GM12878 (cell line): ENCODE results near the gene DNAH8. TPM values are rescaled to one million over a fixed set of nuclear protein-coding genes. Genes with fewer than 3 reads are reported as not detected.

Experiments used
- ATAC-seq: fragments of 200-7000 bp; cut with Tn5 transposase; 3 replicates; pipeline ENCODE4 v1.9.1; 2020; ENCODE audit warnings: mild to moderate bottlenecking, moderate library complexity
- BruUV-seq: library from RNA; stranded (reverse); fragments of 400-500 nt; replicated peaks from 2 replicates; lab custom pipeline; 2021; lab: Mats Ljungman, UMichigan
- CTCF ChIA-PET: fragments of 300-600 bp; sonication (Branson Sonifier 250); formaldehyde crosslinking; extraction: SDS; loops from one replicate; lab custom pipeline; 2021; ENCODE audit warnings: inconsistent platforms; lab: Yijun Ruan, JAX
- POLR2A ChIA-PET: fragments of 350-600 bp; formaldehyde crosslinking; extraction: SDS; loops from one replicate; lab custom pipeline; 2021; ENCODE audit warnings: inconsistent platforms; lab: Charles Lee
- RAD21 ChIA-PET: fragments of 300-600 bp; sonication (Branson Sonifier 250); formaldehyde crosslinking; loops from one replicate; lab custom pipeline; 2023; ENCODE audit warnings: antibody characterized with exemption; ENCODE audit not compliant: unreplicated experiment; lab: Charles Lee
- SMC1A ChIA-PET: fragments of 300-600 bp; sonication (Branson Sonifier 250); formaldehyde crosslinking; loops from one replicate; lab custom pipeline; 2023; ENCODE audit not compliant: unreplicated experiment, uncharacterized antibody; lab: Charles Lee
- DNase-seq: peaks from one replicate; pipeline ENCODE4 v3.0.0-alpha.2; 2011; ENCODE audit warnings: low read depth, low spot score
- FAIRE-seq: peaks from 3 replicates; lab custom pipeline; 2011; peaks lifted over from hg19 to GRCh38; lab: Jason Lieb, UNC
- H2AFZ ChIP-seq: 2 replicates; pipeline ENCODE4 v1.6.0; 2011; ENCODE audit warnings: low read depth, low read length, control low read depth; ENCODE audit not compliant: control insufficient read depth
- H3K27ac ChIP-seq: 2 replicates; pipeline ENCODE4 v1.5.1; 2011; ENCODE audit warnings: control low read depth; ENCODE audit not compliant: control insufficient read depth, insufficient read depth
- H3K27me3 ChIP-seq, 2 experiments: replicated peaks in 1 of 2; 2 replicates each; pipeline versions ENCODE4 v1.6.0 to v1.6.1; 2011; ENCODE audit warnings: low read length in 1 of 2; ENCODE audit not compliant: control insufficient read depth in 2 of 2, insufficient read depth in 2 of 2
- H3K36me3 ChIP-seq, 2 experiments: 2 replicates each; pipeline ENCODE4 v1.5.1; 2011; ENCODE audit warnings: low read length in 1 of 2; ENCODE audit not compliant: control insufficient read depth in 2 of 2, insufficient read depth in 2 of 2
- H3K4me1 ChIP-seq: 2 replicates; pipeline ENCODE4 v1.6.1; 2011; ENCODE audit warnings: mild to moderate bottlenecking, low read length, moderate library complexity, mixed read lengths; ENCODE audit not compliant: control insufficient read depth, insufficient read depth
- H3K4me2 ChIP-seq: 2 replicates; pipeline ENCODE4 v1.6.0; 2011; ENCODE audit warnings: control low read depth; ENCODE audit not compliant: control insufficient read depth, insufficient read depth
- H3K4me3 ChIP-seq: fragments of 200-600 bp; sonication (generic); 2 replicates; pipeline ENCODE4 v1.5.1; 2016
- H3K79me2 ChIP-seq: 2 replicates; pipeline ENCODE4 v1.6.0; 2011; ENCODE audit warnings: low read length; ENCODE audit not compliant: control insufficient read depth, insufficient read depth
- H3K9ac ChIP-seq: 2 replicates; pipeline ENCODE4 v1.8.0; 2011; ENCODE audit warnings: low read length, control low read depth, mixed read lengths; ENCODE audit not compliant: control insufficient read depth, insufficient read depth
- H3K9me3 ChIP-seq: replicated peaks from 3 replicates; pipeline ENCODE4 v1.5.1; 2011; ENCODE audit warnings: mild to moderate bottlenecking, low read length; ENCODE audit not compliant: control insufficient read depth, insufficient read depth
- H4K20me1 ChIP-seq: 2 replicates; pipeline ENCODE4 v1.6.0; 2011; ENCODE audit not compliant: control insufficient read depth, insufficient read depth
- CBX3 ChIP-seq: fragments of 200-600 bp; sonication (generic); IDR thresholded peaks from 2 replicates; pipeline ENCODE4 v1.6.1; 2016; ENCODE audit warnings: low read depth, borderline replicate concordance
- CHD2 ChIP-seq: IDR thresholded peaks from 2 replicates; pipeline ENCODE4 v1.6.1; 2011; ENCODE audit warnings: low read depth, low read length, improper control_type of control experiment, borderline replicate concordance
- EGR1 ChIP-seq, 2 experiments: IDR thresholded peaks; 1 replicate in 1 of 2; 2 replicates in 1 of 2; pipeline ENCODE4 v1.6.1; 2011 to 2012; ENCODE audit warnings: low read depth in 2 of 2, low read length in 2 of 2, borderline replicate concordance in 1 of 2, mild to moderate bottlenecking in 1 of 2, moderate library complexity in 1 of 2
- FOS ChIP-seq: IDR thresholded peaks from 3 replicates; pipeline ENCODE4 v1.6.1; 2011; ENCODE audit warnings: borderline replicate concordance; ENCODE audit not compliant: insufficient read length; ENCODE audit errors: extremely low read depth
- FOXK2 ChIP-seq: fragments of 450-650 bp; IDR thresholded peaks from 2 replicates; pipeline ENCODE4 v1.6.1; 2017; ENCODE audit warnings: mild to moderate bottlenecking, moderate library complexity
- FOXM1 ChIP-seq: IDR thresholded peaks from 2 replicates; pipeline ENCODE4 v1.6.1; 2012; ENCODE audit warnings: low read depth, mild to moderate bottlenecking, inconsistent platforms, low read length, moderate library complexity
- HCFC1 ChIP-seq: fragments of 150-350 bp; IDR thresholded peaks from 2 replicates; pipeline ENCODE4 v1.6.1; 2014; ENCODE audit warnings: low read length
- MAX ChIP-seq: IDR thresholded peaks from 2 replicates; pipeline ENCODE4 v1.6.1; 2012; ENCODE audit warnings: low read depth, low read length, improper control_type of control experiment
- MEF2B ChIP-seq: fragments of 450-650 bp; IDR thresholded peaks from 2 replicates; pipeline ENCODE4 v1.6.1; 2018; ENCODE audit warnings: mild to moderate bottlenecking, moderate library complexity; ENCODE audit not compliant: partially characterized antibody, poor library complexity, severe bottlenecking
- MTA3 ChIP-seq: IDR thresholded peaks from 2 replicates; pipeline ENCODE4 v1.6.1; 2012; ENCODE audit warnings: low read length, inconsistent platforms, borderline replicate concordance
- MYB ChIP-seq: fragments of 150-350 bp; IDR thresholded peaks from 2 replicates; pipeline ENCODE4 v1.6.1; 2014; ENCODE audit warnings: mild to moderate bottlenecking, low read depth, low read length, borderline replicate concordance
- MYC ChIP-seq: IDR thresholded peaks from 2 replicates; pipeline ENCODE4 v1.6.1; 2011; ENCODE audit warnings: mild to moderate bottlenecking, low read length, moderate library complexity, inconsistent platforms; ENCODE audit not compliant: insufficient read depth, insufficient replicate concordance, insufficient read length, severe bottlenecking
- NFYB ChIP-seq: IDR thresholded peaks from 2 replicates; pipeline ENCODE4 v1.6.1; 2011; ENCODE audit warnings: low read depth, mild to moderate bottlenecking, low read length, improper control_type of control experiment, moderate library complexity; ENCODE audit not compliant: insufficient read depth
- NR2F1 ChIP-seq: fragments of 450-650 bp; conservative IDR thresholded peaks from 2 replicates; pipeline ENCODE4 v1.6.1; 2017; ENCODE audit warnings: mild to moderate bottlenecking
- SIX5 ChIP-seq: IDR thresholded peaks from 2 replicates; pipeline ENCODE4 v1.6.1; 2011; ENCODE audit warnings: mild to moderate bottlenecking, low read depth, low read length, moderate library complexity; ENCODE audit not compliant: severe bottlenecking
- SMAD5 ChIP-seq: IDR thresholded peaks from 2 replicates; pipeline ENCODE4 v1.6.1; 2016; ENCODE audit warnings: antibody characterized with exemption, low read depth
- SMARCA5 ChIP-seq: fragments of 450-650 bp; IDR thresholded peaks from 2 replicates; pipeline ENCODE4 v1.6.1; 2017; ENCODE audit warnings: mild to moderate bottlenecking
- SREBF1 ChIP-seq: IDR thresholded peaks from 2 replicates; pipeline ENCODE4 v1.6.1; 2012; ENCODE audit warnings: mild to moderate bottlenecking, low read length
- SUPT20H ChIP-seq: IDR thresholded peaks from 2 replicates; pipeline ENCODE4 v1.6.1; 2011; ENCODE audit warnings: low read depth, mild to moderate bottlenecking, low read length, moderate library complexity, borderline replicate concordance; ENCODE audit not compliant: control insufficient read depth
- WGBS: methylation state at CpG from one replicate; pipeline ENCODE4 v1.1.6; 2016; ENCODE audit warnings: low lambda C conversion rate; ENCODE audit not compliant: insufficient replicate concordance, insufficient coverage; ENCODE audit errors: missing lambda C conversion rate; 5-methylcytosine and 5-hydroxymethylcytosine counted together
- in situ Hi-C: fragments of 300-500 bp; cut with MboI; formaldehyde crosslinking; loops from 9 replicates; pipeline ENCODE4 v1.14.3; 2018; ENCODE audit warnings: mixed read lengths
- intact Hi-C: fragments of 100-400 bp; cut with micrococcal nuclease; formaldehyde crosslinking; loops from one replicate; pipeline ENCODE4 v1.14.2; 2022; ENCODE audit not compliant: unreplicated experiment
- polyA plus RNA-seq, 11 experiments: library from polyadenylated mRNA; depleted of rRNA in 4 of 11; unstranded in 6 of 11; stranded (reverse) in 5 of 11; fragments of >200 nt; fragmentation: Nextera tagmentation in 4 of 11; fragmentation: Illumina TruSeq in 1 of 11; extraction: Ambion mirVana in 4 of 11; extraction: Trizol in 1 of 11; gene quantifications; 1 replicate in 1 of 11; 2 replicates in 10 of 11; pipeline versions ENCODE4 v1.2.1 to v1.2.3, GENCODE V29; 2011 to 2016; ENCODE audit warnings: inconsistent platforms in 2 of 11, missing spikeins in 2 of 11, low read depth in 1 of 11
- total RNA-seq, 4 experiments: library from RNA; depleted of rRNA in 3 of 4; stranded (reverse); fragments of >200 nt in 3 of 4; fragmentation: Illumina TruSeq in 1 of 4; extraction: Trizol in 1 of 4; gene quantifications; 2 replicates each; pipeline versions ENCODE4 v1.2.1 to v1.2.3, GENCODE V29; 2013 to 2021
- TF ChIP-seq, protein P1 (sequence below): fragments of 450-650 bp; IDR thresholded peaks from 2 replicates; pipeline ENCODE4 v1.6.1; 2017; ENCODE audit warnings: mild to moderate bottlenecking, low read depth, inconsistent platforms; ENCODE audit not compliant: poor library complexity, severe bottlenecking

Gene DNAH8
- total and polyA plus RNA-seq, 10 of the 15 experiments (the other 5 are each of a cell fraction or from before 2014, with no cell fraction given) = 0.02 to 0.34 (median 0.10) TPM; not detected in 3

DNA sequence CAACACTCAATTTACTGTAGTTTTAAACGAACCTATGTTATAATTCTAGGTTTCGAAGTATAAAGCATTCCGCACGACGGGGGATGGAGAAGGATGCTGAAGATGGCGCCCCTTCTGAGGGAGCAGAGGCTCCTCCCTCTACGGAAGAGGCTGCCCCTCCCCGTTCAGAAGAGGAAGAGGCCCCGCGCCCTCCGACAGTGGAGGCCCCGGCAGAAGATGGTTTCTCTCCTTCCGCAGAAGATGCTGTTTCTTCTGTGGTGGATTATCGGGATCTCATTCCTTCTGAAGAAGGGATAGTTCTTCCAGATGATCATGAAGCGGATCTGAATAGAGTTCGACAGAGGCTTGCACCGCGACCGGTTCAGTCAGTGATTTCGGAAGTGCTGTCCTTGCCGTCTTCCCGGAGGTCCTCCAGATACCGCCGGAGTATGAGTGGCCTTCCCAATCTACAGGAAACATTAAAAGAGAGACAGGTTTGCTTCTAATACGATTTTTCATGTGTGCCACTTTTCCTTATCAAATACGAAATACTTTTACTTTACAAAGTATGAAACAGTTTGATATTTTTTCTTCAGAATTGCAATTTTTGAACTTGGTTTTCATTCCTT, 7.7 kb downstream of the DNAH8 start:
- Histone ChIP-seq H3K4me1 (peaks cover 7% of the 10 kb centered on the region; the same call in 1 of the 2 replicates), H3K36me3 (no peaks in the 10 kb centered on the region), H4K20me1 (no peaks in the 10 kb centered on the region), H3K4me2 (no peak overlapping the region), H3K9ac (no peak overlapping the region), H3K27ac (no peak overlapping the region), H2AFZ (no peak overlapping the region), H3K79me2 (no peaks in the 10 kb centered on the region)
- ChIA-PET CTCF (no interaction called here), RAD21 (no interaction called here), POLR2A (no interaction called here)
- in situ Hi-C loops (no loop called here), intact Hi-C loops (no loop called here)
- ATAC-seq = no peak
- no TSS peak for BruUV-seq
- no peak for TF ChIP-seq SREBF1
- TF ChIP-seq FOXM1 = no peak
- TF ChIP-seq MAX = no peak
- TF ChIP-seq CBX3 = no peak
- TF ChIP-seq FOS = no peak
- no peak for TF ChIP-seq SUPT20H
- TF ChIP-seq NR2F1 = no peak
- TF ChIP-seq MEF2B = no peak
- TF ChIP-seq CHD2 = no peak
- TF ChIP-seq FOXK2 = no peak
- no peak for TF ChIP-seq SIX5
- TF ChIP-seq SMARCA5 = no peak
- TF ChIP-seq MYC = no peak
- TF ChIP-seq NFYB = no peak
- TF ChIP-seq, protein P1, sequence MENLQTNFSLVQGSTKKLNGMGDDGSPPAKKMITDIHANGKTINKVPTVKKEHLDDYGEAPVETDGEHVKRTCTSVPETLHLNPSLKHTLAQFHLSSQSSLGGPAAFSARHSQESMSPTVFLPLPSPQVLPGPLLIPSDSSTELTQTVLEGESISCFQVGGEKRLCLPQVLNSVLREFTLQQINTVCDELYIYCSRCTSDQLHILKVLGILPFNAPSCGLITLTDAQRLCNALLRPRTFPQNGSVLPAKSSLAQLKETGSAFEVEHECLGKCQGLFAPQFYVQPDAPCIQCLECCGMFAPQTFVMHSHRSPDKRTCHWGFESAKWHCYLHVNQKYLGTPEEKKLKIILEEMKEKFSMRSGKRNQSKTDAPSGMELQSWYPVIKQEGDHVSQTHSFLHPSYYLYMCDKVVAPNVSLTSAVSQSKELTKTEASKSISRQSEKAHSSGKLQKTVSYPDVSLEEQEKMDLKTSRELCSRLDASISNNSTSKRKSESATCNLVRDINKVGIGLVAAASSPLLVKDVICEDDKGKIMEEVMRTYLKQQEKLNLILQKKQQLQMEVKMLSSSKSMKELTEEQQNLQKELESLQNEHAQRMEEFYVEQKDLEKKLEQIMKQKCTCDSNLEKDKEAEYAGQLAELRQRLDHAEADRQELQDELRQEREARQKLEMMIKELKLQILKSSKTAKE = no peak
- no peak for TF ChIP-seq HCFC1
- no peak for TF ChIP-seq MTA3
- no peak for TF ChIP-seq MYB
- TF ChIP-seq EGR1 (IDR thresholded peaks at IDR 0.05; ENCODE audit: borderline replicate concordance in 1 of 2, low read depth in 2 of 2, low read length in 2 of 2) = no peak
- TF ChIP-seq SMAD5 = no peak
- TF ChIP-seq, all 136 proteins: peak for 0
- no peak for DNase-seq
- SMC1A ChIA-PET = no interaction called here
- Histone ChIP-seq H3K27me3 (no peaks in the 10 kb centered on the region), H3K9me3 (no peaks in the 10 kb centered on the region; the same call in 2 of the 3 replicates), H3K4me3 (no peak overlapping the region)
- 82% methylated on average over 26 of the region's 26 CpGs for whole genome bisulfite sequencing
- no peak for FAIRE-seq
